ENCODE results near the gene EIF2S3B. TPM values are rescaled to one million over a fixed set of nuclear protein-coding genes. Genes with fewer than 3 reads are reported as not detected.

Gene EIF2S3B
- total RNA-seq, 4 donors from 2014 or later: 0.17 to 0.45 (median 0.17) TPM; not detected in 1

DNA sequence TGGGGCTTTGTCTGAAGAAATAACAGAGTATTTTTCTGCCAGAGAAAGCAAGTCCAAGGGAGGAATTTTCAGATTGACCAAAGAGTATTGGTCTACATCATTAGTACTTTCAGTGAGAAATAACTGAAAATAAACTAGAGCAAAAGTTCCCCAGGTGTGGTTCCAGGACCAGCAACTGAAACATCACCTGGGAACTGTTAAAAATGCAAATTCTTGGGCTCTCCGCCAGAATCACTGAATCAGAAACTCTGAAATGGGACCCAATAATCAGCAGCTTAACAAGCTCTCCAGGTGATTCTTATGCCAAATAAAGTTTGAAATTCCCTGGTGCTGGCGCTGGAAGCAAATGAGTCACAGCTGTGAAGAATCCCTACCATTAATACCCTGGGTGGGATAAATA is 52.1 kb downstream of the EIF2S3B start:
- Histone ChIP-seq H3K27ac (replicated peaks in 1 of 4) (no peak overlapping the region), H3K4me3 (no peak overlapping the region), H3K27me3 (peaks cover 0 to 4% (median 0%) of the 10 kb centered on the region in 4 donors), H3K36me3 (no peaks in the 10 kb centered on the region), H3K4me1 (no peaks in the 10 kb centered on the region), H3K9me3 (no peaks in the 10 kb centered on the region)
- 81% methylated on average over 2 of the region's 2 CpGs for WGBS
- intact Hi-C loops (cut with DNase I): no loop called here
- DNase-seq (ENCODE audit: extremely low spot score): no peak
- TF ChIP-seq, protein P1, sequence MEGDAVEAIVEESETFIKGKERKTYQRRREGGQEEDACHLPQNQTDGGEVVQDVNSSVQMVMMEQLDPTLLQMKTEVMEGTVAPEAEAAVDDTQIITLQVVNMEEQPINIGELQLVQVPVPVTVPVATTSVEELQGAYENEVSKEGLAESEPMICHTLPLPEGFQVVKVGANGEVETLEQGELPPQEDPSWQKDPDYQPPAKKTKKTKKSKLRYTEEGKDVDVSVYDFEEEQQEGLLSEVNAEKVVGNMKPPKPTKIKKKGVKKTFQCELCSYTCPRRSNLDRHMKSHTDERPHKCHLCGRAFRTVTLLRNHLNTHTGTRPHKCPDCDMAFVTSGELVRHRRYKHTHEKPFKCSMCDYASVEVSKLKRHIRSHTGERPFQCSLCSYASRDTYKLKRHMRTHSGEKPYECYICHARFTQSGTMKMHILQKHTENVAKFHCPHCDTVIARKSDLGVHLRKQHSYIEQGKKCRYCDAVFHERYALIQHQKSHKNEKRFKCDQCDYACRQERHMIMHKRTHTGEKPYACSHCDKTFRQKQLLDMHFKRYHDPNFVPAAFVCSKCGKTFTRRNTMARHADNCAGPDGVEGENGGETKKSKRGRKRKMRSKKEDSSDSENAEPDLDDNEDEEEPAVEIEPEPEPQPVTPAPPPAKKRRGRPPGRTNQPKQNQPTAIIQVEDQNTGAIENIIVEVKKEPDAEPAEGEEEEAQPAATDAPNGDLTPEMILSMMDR (IDR thresholded peaks at IDR 0.05): no peak

Small RNA genes lying within 50 kb of the gene (small RNA-seq; reads per million reads assigned to genes)
- 0 reads per million in 3 donors for gene SLC25A39P2

Other genes with a start within 250 kb of the EIF2S3B start
- gene KLRD1, start 198.0 kb upstream of the EIF2S3B start, total RNA-seq: 1 to 10 TPM in 1 of 4 donors, under 1 TPM in 3; 0.32 to 1.3 (median 0.73) TPM
- gene KLRK1, start 115.8 kb upstream of the EIF2S3B start, total RNA-seq: 1 to 10 TPM in 3 of 4 donors, under 1 TPM in 1; 0.19 to 1.8 (median 1.2) TPM
- gene KLRC4, start 96.1 kb upstream of the EIF2S3B start, total RNA-seq: under 1 TPM in 1 of 4 donors, not detected in 3; 0.83 TPM
- gene KLRC3, start 85.3 kb upstream of the EIF2S3B start, total RNA-seq: not detected
- gene KLRC2, start 69.9 kb upstream of the EIF2S3B start, total RNA-seq: under 1 TPM in 2 of 4 donors, not detected in 2; 0.42 to 0.66 TPM
- gene KLRC1, start 52.5 kb upstream of the EIF2S3B start, total RNA-seq: 1 to 10 TPM in 1 of 4 donors, under 1 TPM in 1, not detected in 2; 0.50 to 2.1 TPM
- gene MAGOHB, start 107.7 kb downstream of the EIF2S3B start, total RNA-seq: 10 to 100 TPM in 3 of 4 donors, 1 to 10 TPM in 1; 10.0 to 14.2 (median 11.3) TPM
- 1 to 10 TPM in 1 of 4 donors, under 1 TPM in 1, not detected in 2; 0.50 to 1.2 TPM for gene STYK1, start 168.2 kb downstream of the EIF2S3B start, total RNA-seq
- 100 to 1,000 TPM; 406 to 604 (median 588) TPM for gene YBX3, start 217.4 kb downstream of the EIF2S3B start, total RNA-seq